Stimulated activated CD4-positive, alpha-beta T cell treated with anti-CD3 and anti-CD28 coated beads, Interleukin-12 subunit alpha, Interleukin-12 subunit beta, amount 100 ng/mL, for 4 hours (primary cell): ENCODE results near the gene ADAMTSL5.
"Not testable (repeated sequence)": the region's sequence is repeated elsewhere in the genome, so short reads cannot be mapped to it uniquely, and the experiment has no call there.

ENCODE experiments used
- DNase-seq: peaks from one replicate; pipeline ENCODE4 v3.0.0-alpha.2; 2020

Gene ADAMTSL5

GRCh38 chr19:1477056-1477455 lies 35.8 kb downstream of the ADAMTSL5 start:
- not testable (repeated sequence) for DNase-seq

- DNase-seq: no peak
These were observed 36.9 kb downstream of the ADAMTSL5 start for GRCh38 chr19:1475751-1476437.

GRCh38 chr19:1474765-1475351 lies 38.0 kb downstream of the ADAMTSL5 start:
- DNase-seq: no peak

- no peak for DNase-seq
These were observed 38.6 kb downstream of the ADAMTSL5 start for GRCh38 chr19:1474011-1474764.

- DNase-seq: no peak
These were observed 39.6 kb downstream of the ADAMTSL5 start for GRCh38 chr19:1473085-1473851.

- DNase-seq: no peak
These were observed 40.4 kb downstream of the ADAMTSL5 start for GRCh38 chr19:1472231-1473084.

- no peak for DNase-seq
These were observed 41.2 kb downstream of the ADAMTSL5 start for GRCh38 chr19:1471515-1472160.

- DNase-seq: no peak
These were observed 41.8 kb downstream of the ADAMTSL5 start for GRCh38 chr19:1471010-1471514.

GRCh38 chr19:1470305-1471009 lies 42.4 kb downstream of the ADAMTSL5 start:
- peak; percentile 72 for DNase-seq

- no peak for DNase-seq
These were observed 42.8 kb downstream of the ADAMTSL5 start for GRCh38 chr19:1470055-1470304.

GRCh38 chr19:1469255-1470054 lies 43.4 kb downstream of the ADAMTSL5 start:
- DNase-seq: no peak

GRCh38 chr19:1468821-1469254 lies 44.0 kb downstream of the ADAMTSL5 start:
- DNase-seq: peak; percentile 50

- no peak for DNase-seq
These were observed 44.5 kb downstream of the ADAMTSL5 start for GRCh38 chr19:1468274-1468820.

- no peak for DNase-seq
These were observed 45.1 kb downstream of the ADAMTSL5 start for GRCh38 chr19:1467490-1468273.

- DNase-seq: no peak
These were observed 45.7 kb downstream of the ADAMTSL5 start for GRCh38 chr19:1467215-1467489.

GRCh38 chr19:1466461-1467214 lies 46.2 kb downstream of the ADAMTSL5 start:
- no peak for DNase-seq

- no peak for DNase-seq
These were observed 46.8 kb downstream of the ADAMTSL5 start for GRCh38 chr19:1466018-1466460.
